ENCODE data around the gene SIL1. TPM values are rescaled to one million over a fixed set of nuclear protein-coding genes. Genes with fewer than 3 reads are reported as not detected.
"Not testable (repeated sequence)": the region's sequence is repeated elsewhere in the genome, so short reads cannot be mapped to it uniquely, and the experiment has no call there.

SIL1 gene
- total RNA-seq, 1 donor from 2014 or later: 46.2 TPM

DNA sequence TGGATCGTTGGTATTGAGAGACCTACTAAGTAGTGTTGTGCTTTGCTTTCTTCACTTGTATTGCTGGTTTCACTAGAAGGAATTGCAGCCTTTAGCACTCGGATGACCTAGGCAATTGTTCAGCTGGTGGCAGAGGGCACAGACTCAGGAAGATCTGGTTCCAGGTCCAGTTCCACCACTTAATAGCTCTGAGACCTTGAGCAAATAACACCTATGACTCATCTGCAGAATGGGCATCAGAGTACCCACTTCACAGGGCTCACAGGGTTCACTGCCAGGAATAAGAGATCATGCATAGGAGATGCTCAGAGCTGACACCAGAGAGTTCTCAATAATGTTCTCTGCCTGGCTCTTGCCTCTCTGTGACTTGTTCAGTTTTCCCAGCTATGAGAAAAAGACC is 133.6 kb downstream of the SIL1 start:
- ATAC-seq: no peak
- intact Hi-C loops (cut with DNase I): no loop called here

DNA sequence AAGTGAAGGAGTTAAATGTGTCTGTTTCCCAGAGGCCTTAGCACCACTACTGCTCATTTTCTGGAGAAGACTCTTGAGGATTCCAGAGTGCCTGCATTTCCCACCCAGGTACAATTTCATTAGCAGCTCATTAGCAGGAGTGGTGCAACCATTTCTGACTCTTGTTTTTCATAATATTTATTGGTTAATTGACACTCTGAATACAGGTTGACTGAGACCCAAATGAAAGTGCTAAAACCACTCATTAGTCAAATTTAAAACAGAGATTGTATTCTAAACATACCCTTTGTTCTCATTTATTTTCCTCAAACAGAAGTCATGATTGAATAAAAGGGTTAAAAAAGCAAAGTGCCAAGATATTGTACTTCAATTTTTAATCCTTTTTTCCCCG is 134.5 kb downstream of the SIL1 start:
- ATAC-seq: no peak
- intact Hi-C loops (cut with DNase I): no loop called here

More for the DNA sequence above, 133.6 kb downstream of the SIL1 start:
- DNase-seq (ENCODE audit: missing footprints): no peak

DNA sequence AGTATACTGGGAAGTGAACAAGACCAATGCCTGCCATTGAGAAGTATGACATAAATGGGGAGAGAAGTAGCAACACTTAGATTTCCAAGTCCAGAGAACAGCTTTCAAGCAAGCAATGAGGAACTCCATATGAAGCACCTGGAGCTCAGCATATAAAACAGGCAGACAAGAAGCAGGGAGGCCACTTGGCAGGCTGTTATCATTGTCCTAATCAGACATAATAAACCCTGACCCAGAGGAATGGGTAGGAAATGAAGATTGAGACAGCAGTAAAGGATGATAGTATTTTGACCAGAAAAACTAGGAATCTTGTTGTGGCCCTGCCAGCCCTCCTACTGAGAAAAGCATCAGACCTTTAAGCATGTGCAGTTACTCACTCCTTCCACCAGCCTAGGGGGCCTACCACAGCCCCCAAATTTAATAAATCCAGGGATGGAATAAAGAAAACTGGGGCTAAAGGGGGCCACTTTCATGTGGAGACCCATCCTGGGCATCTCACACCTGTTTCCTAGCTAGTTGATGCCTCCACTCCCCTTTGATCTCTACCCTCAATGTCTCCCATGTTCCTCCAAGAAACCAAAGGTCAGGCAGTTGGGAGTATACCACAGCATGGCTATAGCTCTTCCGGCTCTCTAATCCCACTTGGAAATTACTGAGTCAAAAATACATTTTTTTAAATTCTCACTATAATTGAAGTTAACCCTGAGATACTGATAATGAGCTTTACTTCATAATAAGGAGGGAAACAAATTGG is 135.1 kb downstream of the SIL1 start:
- no peak for ATAC-seq
- DNase-seq (ENCODE audit: missing footprints): no peak
- intact Hi-C loops (cut with DNase I): no loop called here

More for the DNA sequence above, 134.5 kb downstream of the SIL1 start:
- DNase-seq (ENCODE audit: missing footprints): no peak

DNA sequence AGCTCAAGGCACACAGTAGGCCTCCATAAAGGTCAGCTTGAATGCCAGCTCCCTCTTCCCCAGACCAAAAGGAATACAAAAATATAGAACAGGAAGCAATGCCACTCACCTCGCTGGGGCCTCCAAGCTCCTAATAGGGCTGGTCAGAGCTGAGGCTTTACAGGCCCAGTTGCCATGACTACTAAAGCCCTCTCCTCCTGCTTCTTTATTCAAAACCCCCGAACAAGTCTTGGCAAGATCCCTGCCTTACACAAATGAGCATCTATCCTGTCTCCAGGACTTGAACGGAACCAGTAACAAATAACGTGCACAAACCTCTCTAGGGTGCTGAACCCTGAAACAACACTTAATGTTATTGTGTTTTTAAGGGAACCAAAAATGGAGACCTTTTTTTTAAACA is 136.3 kb downstream of the SIL1 start:
- ATAC-seq: peak; percentile 15
- intact Hi-C loops (cut with DNase I): no loop called here

DNA sequence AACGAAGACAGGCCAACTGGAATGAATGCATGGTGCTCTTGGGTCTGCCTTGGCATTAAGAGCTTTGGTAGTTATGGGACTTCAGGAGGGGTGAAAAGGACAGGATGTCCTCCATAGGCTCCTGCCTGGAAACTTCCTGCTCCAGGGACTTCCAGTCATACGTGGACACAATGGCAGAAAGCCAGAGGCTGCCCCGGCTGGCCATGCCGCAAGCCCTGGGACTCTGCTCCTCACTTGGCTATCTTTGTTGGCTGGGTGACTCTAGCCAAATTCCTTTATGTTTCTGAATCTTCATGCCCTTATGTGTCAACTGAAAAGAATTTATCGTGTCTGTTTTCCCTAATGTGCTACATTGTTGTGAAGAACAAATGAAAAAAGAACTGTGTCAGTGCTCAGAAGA is 136.9 kb downstream of the SIL1 start:
- ATAC-seq (peak; percentile 75), DNase-seq (ENCODE audit: missing footprints) (no peak)
- intact Hi-C loops (cut with DNase I): no loop called here

More for the DNA sequence above, 136.3 kb downstream of the SIL1 start:
- DNase-seq (ENCODE audit: missing footprints): no peak

DNA sequence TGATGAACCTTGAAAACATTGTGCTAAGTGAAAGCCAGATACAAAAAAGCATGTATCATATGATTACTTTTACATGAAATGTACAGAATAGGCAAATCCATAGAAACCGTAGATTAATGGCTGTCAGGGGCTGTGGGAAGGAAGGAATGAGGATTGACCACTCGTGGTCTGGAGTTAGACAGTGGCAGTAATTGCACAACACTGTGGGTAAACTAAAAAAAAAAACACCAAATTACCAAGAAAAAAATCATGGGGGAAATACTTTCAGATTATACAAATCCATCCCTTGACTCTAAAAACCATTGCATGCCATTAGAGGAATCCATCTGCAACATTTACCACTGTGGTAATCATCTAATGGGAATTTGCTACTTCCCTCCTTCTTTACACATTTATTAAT is 140.0 kb downstream of the SIL1 start:
- DNase-seq (ENCODE audit: missing footprints) (no peak), ATAC-seq (no peak)
- intact Hi-C loops (cut with DNase I): no loop called here

DNA sequence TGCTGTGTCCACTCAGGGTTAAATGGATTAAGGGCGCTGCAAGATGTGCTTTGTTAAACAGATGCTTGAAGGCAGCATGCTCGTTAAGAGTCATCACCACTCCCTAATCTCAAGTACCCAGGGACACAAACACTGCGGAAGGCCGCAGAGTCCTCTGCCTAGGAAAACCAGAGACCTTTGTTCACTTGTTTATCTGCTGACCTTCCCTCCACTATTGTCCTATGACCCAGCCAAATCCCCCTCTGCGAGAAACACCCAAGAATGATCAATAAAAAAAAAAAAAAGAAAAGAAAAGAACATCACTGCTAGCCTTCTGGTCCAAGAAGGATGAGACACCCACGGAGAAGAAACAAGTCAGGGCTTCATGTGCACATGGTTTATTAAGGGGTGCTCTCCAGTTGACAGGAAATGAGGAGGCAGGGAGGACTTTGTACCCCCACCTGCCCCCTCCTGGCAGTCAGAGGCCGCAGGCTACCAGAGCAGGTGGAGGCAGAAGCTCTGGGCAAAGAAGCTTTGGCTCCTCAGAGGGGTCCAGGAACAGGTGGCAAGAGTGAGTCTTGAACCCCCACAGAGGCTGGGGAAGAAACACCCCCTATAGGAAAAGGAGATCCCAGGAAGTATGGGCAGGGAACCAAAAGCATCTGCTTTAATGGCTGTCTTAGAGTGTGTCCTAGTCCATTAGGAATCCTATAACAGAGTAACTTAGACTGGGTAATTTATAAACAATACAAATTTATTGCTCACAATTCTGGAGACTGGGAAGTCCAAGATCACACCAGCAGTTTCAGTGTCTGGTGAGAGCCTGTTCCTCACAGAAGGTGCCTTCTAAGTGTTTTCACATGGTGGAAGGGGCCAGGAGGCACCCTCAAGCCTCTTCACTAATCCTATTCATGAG is 140.9 kb downstream of the SIL1 start:
- ATAC-seq; DNase-seq (ENCODE audit: missing footprints); intact Hi-C loops (cut with DNase I): not testable (repeated sequence)

DNA sequence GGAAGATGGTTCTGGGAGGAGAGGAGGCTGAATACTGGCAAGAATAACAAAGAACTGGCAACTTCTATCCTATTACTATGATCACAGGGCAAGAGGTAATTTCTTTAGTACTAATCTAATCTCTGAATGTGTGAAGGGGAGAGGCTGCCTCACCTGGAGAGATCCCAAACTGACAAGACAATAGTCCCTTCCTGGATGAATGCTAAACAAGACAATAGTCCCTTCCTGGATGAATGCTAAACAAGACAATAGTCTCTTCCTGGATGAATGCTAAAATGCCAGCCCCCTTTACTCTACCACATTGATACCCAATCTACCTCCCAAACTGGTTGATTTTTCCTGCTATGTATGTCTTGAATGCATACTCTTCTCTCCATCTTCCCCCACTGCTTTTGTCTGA is 145.2 kb downstream of the SIL1 start:
- no peak for DNase-seq (ENCODE audit: missing footprints)
- ATAC-seq: no peak
- intact Hi-C loops (cut with DNase I): no loop called here

DNA sequence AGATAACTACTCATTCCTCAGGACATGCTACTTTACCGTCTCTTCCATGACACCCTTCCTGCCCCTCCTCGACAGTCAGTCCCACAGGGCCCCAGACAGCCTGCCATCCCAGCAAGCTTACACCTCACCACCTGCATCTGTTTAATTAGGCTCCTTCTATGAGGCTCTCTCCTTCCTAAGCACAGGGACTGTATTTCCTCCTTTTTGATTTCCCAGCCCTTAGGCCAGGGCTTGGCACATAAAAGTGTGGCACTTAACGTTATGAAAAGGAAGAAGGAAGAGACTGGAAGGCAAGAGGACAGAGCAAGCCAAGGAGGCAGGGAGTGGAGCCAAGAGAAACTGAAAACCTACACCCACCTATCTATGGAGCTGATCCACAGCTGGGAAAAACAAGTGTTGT is 146.8 kb downstream of the SIL1 start:
- ATAC-seq (no peak), DNase-seq (ENCODE audit: missing footprints) (no peak)
- intact Hi-C loops (cut with DNase I): no loop called here

DNA sequence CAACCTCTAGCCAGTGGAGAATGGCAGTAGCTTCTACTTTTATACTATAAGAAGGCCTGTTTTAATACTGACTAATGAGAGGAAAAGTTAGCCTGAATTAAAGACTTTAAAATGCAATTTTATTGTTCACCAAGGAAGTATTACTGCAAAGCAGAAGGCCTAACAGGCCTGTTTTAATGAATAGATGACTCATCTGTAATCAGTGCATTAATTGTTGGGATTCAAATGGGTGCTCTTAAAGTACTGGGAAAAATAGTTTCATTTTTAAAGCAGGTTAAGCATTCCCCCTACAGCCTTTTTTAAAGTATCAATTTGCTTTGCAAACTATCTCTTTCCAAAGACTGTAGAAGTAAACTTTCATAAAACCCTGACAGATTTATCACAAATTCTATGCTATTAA is 147.7 kb downstream of the SIL1 start:
- ATAC-seq (no peak), DNase-seq (ENCODE audit: missing footprints) (no peak)
- intact Hi-C loops (cut with DNase I): no loop called here

DNA sequence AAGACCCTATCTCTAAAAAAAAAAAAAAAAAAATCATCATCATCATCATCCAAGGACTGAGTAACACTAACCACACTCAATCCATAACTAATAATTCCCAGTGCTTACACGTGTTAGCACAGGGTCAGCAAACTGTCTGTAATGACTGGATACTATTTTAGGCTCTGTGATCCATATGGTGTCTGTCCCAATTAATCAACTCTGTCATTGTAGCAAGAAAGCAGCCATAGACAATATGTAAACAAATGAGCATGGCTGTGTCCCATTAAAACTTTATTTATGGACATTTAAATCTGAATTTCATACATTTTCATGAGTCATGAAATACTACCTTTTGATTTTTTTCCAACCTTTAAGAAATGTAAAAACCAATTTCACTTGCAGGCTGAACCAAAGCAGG is 148.4 kb downstream of the SIL1 start:
- ATAC-seq (no peak), DNase-seq (ENCODE audit: missing footprints) (no peak)
- intact Hi-C loops (cut with DNase I): no loop called here

DNA sequence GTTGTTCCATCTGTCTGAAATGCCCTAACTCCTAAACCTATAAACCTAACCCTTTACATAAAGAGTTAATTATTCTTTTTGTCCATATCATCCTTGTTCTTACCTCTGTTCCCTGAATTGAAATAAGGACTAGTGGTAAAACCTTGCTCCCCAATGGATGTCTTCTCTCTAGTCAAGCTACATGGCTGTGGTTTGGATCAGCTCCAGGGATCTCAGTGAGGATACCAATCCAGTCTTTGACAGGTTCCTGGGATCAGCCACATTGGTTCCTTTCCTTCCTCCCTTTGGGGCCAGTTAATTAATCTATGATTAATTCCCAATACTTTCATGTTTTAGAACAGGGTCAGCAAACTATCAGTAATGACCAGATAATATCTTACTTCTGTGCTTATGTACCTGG is 151.6 kb downstream of the SIL1 start:
- no peak for ATAC-seq
- DNase-seq (ENCODE audit: missing footprints): no peak
- intact Hi-C loops (cut with DNase I): no loop called here

DNA sequence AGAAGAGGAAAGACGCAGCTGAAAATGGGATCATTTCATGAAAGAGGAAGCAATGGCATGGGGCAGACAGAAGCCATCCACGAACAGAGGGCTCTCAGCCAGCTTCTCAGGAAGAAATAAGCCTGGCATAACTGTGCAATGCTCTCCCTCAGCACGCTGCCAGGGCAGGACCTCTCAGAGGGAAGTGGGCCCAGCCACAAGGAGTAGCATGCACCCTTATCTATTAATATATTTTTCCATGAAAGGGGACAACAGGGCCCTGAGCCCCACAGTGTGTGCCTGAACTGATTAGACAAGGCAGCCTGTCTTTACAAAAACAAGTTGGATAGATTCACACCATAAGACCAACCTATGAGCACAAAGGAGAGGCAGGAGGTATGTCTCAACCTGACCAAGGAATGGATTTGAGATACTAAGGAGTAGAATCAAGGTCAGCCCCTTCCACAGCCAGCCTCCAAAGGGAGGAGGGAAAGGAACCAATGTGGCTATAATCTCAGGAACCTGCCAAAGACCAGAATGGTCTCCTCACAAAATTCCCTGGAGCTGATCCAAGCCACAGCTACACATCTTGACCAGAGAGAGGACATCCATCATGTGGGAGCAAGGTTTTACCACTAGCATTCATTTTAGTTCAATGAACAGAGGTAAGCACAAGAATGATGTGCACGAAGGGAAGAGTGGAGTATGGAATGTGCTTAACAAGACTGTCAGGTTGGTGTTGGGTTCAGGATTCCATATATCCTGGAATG is 154.8 kb downstream of the SIL1 start:
- intact Hi-C loops (cut with DNase I): no loop called here
- DNase-seq (ENCODE audit: missing footprints): no peak
- ATAC-seq: peak; percentile 42

DNA sequence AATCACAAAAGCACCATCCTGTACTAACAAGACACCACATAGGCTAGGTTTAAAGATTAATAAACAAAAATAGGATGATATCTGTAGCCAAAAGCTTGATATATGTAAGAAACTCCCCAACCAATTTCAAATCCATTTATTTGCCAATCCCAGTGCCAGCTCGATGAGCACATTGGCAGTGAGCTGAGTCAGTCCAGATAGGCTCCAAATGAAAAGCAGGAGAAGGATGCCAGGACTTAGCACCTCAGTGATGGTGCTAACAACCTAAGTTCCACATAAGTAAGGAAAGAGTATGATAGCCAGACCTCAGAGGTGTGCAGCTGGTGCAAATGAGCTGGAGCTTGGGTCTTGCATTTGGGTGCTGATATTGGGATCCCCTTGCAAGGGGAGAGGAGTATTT is 158.1 kb downstream of the SIL1 start:
- intact Hi-C loops (cut with DNase I): no loop called here
- DNase-seq (ENCODE audit: missing footprints) (no peak), ATAC-seq (no peak)

DNA sequence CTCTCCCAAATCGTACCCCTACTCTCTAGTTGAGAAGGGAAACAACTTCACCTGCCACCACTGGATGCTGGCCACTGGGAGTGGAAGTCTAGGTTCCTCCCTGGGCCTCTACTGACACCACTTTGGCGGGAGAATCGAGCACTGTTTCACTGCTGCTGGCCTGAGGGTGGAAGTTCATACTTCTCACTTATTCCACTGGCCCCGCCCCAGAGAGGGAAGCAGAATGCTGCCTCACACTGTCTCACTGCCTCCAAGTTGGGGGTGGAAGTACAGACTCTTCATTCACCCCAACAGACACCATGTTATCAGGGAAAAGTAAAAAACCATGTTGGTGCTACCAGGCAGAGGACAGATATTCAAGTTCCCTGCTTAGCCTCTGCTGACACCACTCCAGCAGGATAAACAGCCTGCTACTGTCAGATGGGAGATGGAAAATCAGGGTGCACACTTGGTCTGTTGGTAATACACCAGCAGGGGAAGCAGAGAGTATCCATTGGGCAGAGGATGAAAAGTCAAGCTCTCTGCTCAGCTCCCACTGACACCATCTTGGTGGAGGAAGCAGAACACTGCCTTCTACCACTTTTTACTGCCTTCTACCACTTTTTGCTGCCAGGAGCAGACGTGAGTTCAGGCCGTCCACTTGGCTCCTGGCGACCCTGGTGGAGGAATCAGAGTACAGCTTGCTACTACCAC is 159.4 kb downstream of the SIL1 start:
- DNase-seq (ENCODE audit: missing footprints): no peak
- intact Hi-C loops (cut with DNase I): no loop called here
- ATAC-seq: peak; percentile 28

DNA sequence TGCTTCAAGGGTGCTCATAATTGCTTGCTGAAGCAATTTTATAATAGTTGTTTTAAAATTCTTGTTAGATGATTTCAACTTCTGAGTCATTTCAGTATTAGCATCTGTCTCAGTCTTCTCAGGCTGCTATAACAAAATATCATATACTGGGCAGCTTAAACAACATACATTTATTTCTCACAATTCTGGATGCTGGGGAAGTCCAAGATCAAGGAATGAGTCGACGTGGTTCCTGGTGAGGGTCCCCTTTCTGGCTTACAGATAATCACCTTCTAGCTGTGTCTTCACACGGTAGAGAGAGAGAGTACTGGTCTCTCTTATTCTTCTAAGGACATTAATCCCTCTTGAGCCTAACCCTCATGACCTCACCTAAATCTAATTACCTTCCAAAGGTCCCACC is 160.4 kb downstream of the SIL1 start:
- ATAC-seq (no peak), DNase-seq (ENCODE audit: missing footprints) (no peak)
- intact Hi-C loops (cut with DNase I): no loop called here

DNA sequence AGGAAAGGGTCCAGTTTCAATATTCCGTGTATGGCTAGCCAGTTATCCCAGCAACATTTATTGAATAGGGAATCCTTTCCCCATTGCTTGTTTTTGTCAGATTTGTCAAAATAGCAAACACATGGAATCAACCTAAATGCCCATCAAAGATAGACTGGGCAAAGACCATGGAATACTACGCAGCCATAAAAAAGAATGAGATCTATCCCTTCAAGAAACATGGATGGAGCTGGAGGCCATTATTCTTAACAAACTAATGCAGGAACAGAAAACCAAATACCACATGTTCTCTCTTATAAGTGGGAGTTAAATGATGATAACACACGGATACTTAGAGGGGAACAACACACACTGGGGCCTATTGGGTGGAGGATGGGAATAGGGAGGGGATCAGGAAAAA is 161.8 kb downstream of the SIL1 start:
- ATAC-seq; intact Hi-C loops (cut with DNase I); DNase-seq (ENCODE audit: missing footprints): not testable (repeated sequence)

DNA sequence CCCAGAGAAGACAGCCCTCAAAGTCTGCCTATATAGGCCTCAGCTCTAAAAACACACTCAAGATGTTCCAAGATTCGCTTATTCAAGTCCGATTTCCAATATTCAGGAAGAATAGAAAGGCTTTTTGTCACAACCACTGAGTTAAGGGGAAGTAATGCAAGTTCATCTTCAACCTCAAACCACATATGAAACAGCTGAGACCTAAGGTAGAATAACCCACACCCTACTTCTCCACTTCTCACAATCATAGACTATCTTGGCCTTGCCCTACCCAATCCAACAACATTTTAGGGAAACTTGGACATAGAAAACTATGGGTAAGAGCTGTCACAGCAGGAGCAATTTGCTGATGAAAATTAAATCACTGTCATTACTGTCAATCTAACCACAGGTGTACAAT is 171.0 kb downstream of the SIL1 start:
- DNase-seq (ENCODE audit: missing footprints): no peak
- ATAC-seq: no peak
- intact Hi-C loops (cut with DNase I): no loop called here

DNA sequence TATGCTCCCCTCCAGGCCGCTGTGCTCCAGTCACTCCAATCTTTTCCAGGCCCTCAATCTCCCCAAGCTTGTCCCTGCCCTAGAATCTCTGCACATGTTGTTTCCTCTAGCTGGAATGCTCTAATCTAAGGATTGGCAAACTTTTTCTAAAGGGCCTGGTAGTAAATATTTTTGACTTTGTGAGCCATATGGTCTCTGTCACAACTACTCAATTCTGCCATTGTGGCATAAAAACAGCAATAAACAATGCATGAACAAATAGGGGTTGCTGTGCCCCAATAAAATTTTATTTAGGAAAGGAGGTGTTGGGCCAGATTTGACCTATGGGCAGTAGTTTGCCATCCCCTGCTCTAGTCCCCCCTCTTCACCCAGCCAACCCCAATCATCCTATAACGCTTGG is 172.5 kb downstream of the SIL1 start:
- ATAC-seq: no peak
- intact Hi-C loops (cut with DNase I): no loop called here
- no peak for DNase-seq (ENCODE audit: missing footprints)
